Measurements from ENCODE around the gene ATXN10.

Gene ATXN10

GRCh38 chr22:45859231-45860161 lies 187.9 kb downstream of the ATXN10 start:
- no peak overlapping the region for H3K9ac ChIP-seq (ENCODE audit: low read depth, low read length)
- no peak overlapping the region for H3K27ac ChIP-seq (ENCODE audit: low read length)
- TF ChIP-seq, protein P1, sequence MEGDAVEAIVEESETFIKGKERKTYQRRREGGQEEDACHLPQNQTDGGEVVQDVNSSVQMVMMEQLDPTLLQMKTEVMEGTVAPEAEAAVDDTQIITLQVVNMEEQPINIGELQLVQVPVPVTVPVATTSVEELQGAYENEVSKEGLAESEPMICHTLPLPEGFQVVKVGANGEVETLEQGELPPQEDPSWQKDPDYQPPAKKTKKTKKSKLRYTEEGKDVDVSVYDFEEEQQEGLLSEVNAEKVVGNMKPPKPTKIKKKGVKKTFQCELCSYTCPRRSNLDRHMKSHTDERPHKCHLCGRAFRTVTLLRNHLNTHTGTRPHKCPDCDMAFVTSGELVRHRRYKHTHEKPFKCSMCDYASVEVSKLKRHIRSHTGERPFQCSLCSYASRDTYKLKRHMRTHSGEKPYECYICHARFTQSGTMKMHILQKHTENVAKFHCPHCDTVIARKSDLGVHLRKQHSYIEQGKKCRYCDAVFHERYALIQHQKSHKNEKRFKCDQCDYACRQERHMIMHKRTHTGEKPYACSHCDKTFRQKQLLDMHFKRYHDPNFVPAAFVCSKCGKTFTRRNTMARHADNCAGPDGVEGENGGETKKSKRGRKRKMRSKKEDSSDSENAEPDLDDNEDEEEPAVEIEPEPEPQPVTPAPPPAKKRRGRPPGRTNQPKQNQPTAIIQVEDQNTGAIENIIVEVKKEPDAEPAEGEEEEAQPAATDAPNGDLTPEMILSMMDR (IDR thresholded peaks at IDR 0.05; ENCODE audit: borderline replicate concordance, extremely low read depth, low read length, poor library complexity, severe bottlenecking) = no peak
- no peak for TF ChIP-seq EZH2 (IDR thresholded peaks at IDR 0.05; ENCODE audit: borderline replicate concordance, low read depth, low read length, severe bottlenecking)
- H3K4me1 ChIP-seq (ENCODE audit: insufficient read depth, low read length) = peaks cover 10% of the 10 kb centered on the region
- no peak overlapping the region for H3K4me2 ChIP-seq (ENCODE audit: insufficient read depth, low read length)
- no peaks in the 10 kb centered on the region for H3K9me3 ChIP-seq (ENCODE audit: insufficient read depth, low read length, severe bottlenecking)
- H3K79me2 ChIP-seq (ENCODE audit: insufficient read depth, low read length) = no peaks in the 10 kb centered on the region
- H3K4me3 ChIP-seq (ENCODE audit: low read depth in 1 of 2, low read length in 2 of 2) = no peak overlapping the region
- no peak overlapping the region for H2AFZ ChIP-seq (ENCODE audit: low read depth, low read length)
- ATAC-seq (ENCODE audit: insufficient read depth, low read depth) = no peak
- H3K27me3 ChIP-seq (ENCODE audit: insufficient read depth, low read length, poor library complexity) = no peaks in the 10 kb centered on the region
- H4K20me1 ChIP-seq (ENCODE audit: insufficient read depth, low read length) = peaks cover 14% of the 10 kb centered on the region
- DNase-seq = no peak
- H3K36me3 ChIP-seq (ENCODE audit: insufficient read depth, low read length) = peaks cover 30% of the 10 kb centered on the region; the same call in 1 of the 2 replicates

GRCh38 chr22:45860201-45860600 lies 188.6 kb downstream of the ATXN10 start:
- no peak overlapping the region for H3K4me3 ChIP-seq (ENCODE audit: low read depth in 1 of 2, low read length in 2 of 2)
- H3K79me2 ChIP-seq (ENCODE audit: insufficient read depth, low read length) = no peaks in the 10 kb centered on the region
- H3K4me2 ChIP-seq (ENCODE audit: insufficient read depth, low read length) = no peak overlapping the region
- H3K27me3 ChIP-seq (ENCODE audit: insufficient read depth, low read length, poor library complexity) = no peaks in the 10 kb centered on the region
- no peaks in the 10 kb centered on the region for H3K9me3 ChIP-seq (ENCODE audit: insufficient read depth, low read length, severe bottlenecking)
- peaks cover 12% of the 10 kb centered on the region for H3K4me1 ChIP-seq (ENCODE audit: insufficient read depth, low read length)
- peaks cover 28% of the 10 kb centered on the region; the same call in 1 of the 2 replicates for H3K36me3 ChIP-seq (ENCODE audit: insufficient read depth, low read length)
- no peak for ATAC-seq (ENCODE audit: insufficient read depth, low read depth)
- H3K27ac ChIP-seq (ENCODE audit: low read length) = no peak overlapping the region
- no peak for DNase-seq
- TF ChIP-seq, protein P1 (IDR thresholded peaks at IDR 0.05; ENCODE audit: borderline replicate concordance, extremely low read depth, low read length, poor library complexity, severe bottlenecking) = no peak
- TF ChIP-seq EZH2 (IDR thresholded peaks at IDR 0.05; ENCODE audit: borderline replicate concordance, low read depth, low read length, severe bottlenecking) = no peak
- H4K20me1 ChIP-seq (ENCODE audit: insufficient read depth, low read length) = peaks cover 14% of the 10 kb centered on the region
- no peak overlapping the region for H3K9ac ChIP-seq (ENCODE audit: low read depth, low read length)
- no peak overlapping the region for H2AFZ ChIP-seq (ENCODE audit: low read depth, low read length)

GRCh38 chr22:45861259-45861658 lies 189.6 kb downstream of the ATXN10 start:
- DNase-seq (no peak), ATAC-seq (ENCODE audit: insufficient read depth, low read depth) (no peak)
- Histone ChIP-seq H3K9ac (ENCODE audit: low read depth, low read length) (no peak overlapping the region), H3K4me1 (ENCODE audit: insufficient read depth, low read length) (peaks cover 12% of the 10 kb centered on the region), H3K79me2 (ENCODE audit: insufficient read depth, low read length) (no peaks in the 10 kb centered on the region), H4K20me1 (ENCODE audit: insufficient read depth, low read length) (peaks cover 14% of the 10 kb centered on the region), H3K4me3 (ENCODE audit: low read depth in 1 of 2, low read length in 2 of 2) (no peak overlapping the region), H3K4me2 (ENCODE audit: insufficient read depth, low read length) (no peak overlapping the region), H3K27ac (ENCODE audit: low read length) (no peak overlapping the region), H3K27me3 (ENCODE audit: insufficient read depth, low read length, poor library complexity) (no peaks in the 10 kb centered on the region), H3K36me3 (ENCODE audit: insufficient read depth, low read length) (peaks cover 17% of the 10 kb centered on the region; the same call in 1 of the 2 replicates), H3K9me3 (ENCODE audit: insufficient read depth, low read length, severe bottlenecking) (no peaks in the 10 kb centered on the region), H2AFZ (ENCODE audit: low read depth, low read length) (no peak overlapping the region)
- TF ChIP-seq EZH2 (IDR thresholded peaks at IDR 0.05; ENCODE audit: borderline replicate concordance, low read depth, low read length, severe bottlenecking) = no peak
- TF ChIP-seq, protein P1 (IDR thresholded peaks at IDR 0.05; ENCODE audit: borderline replicate concordance, extremely low read depth, low read length, poor library complexity, severe bottlenecking) = no peak
